H1 (cell line): ENCODE results near the gene PPFIA4. TPM values are rescaled to one million over a fixed set of nuclear protein-coding genes. Genes with fewer than 3 reads are reported as not detected.

Experiments used
- CTCF ChIA-PET: fragments of 300-600 bp; sonication (Branson Sonifier 250); formaldehyde crosslinking; loops from one replicate; lab custom pipeline; 2021; ENCODE audit not compliant: partially characterized antibody; lab: Charles Lee
- POLR2A ChIA-PET: fragments of 300-600 bp; sonication (Branson Sonifier 250); formaldehyde crosslinking; loops from one replicate; lab custom pipeline; 2021; ENCODE audit warnings: inconsistent platforms; ENCODE audit not compliant: partially characterized antibody; lab: Charles Lee
- DNase-seq, 2 experiments: peaks; one replicate each; pipeline versions ENCODE4 v3.0.0 to v3.0.0-alpha.2; 2010 to 2022; ENCODE audit warnings: low spot score in 2 of 2, low read depth in 1 of 2, mixed read lengths in 1 of 2
- FAIRE-seq: peaks from 2 replicates; lab custom pipeline; 2011; peaks lifted over from hg19 to GRCh38; lab: Jason Lieb, UNC
- H2AFZ ChIP-seq: 2 replicates; pipeline ENCODE4 v1.8.1; 2012; ENCODE audit warnings: low read length, inconsistent platforms
- H2AK5ac ChIP-seq: 2 replicates; pipeline ENCODE4 v1.6.1; 2013; ENCODE audit warnings: low read depth, low read length
- H2BK120ac ChIP-seq: replicated peaks from 2 replicates; pipeline ENCODE3; 2013; ENCODE audit warnings: low read depth, low read length, inconsistent platforms
- H2BK12ac ChIP-seq: 2 replicates; pipeline ENCODE4 v1.6.1; 2013; ENCODE audit warnings: low read depth, low read length
- H2BK15ac ChIP-seq: 2 replicates; pipeline ENCODE4 v1.6.1; 2013; ENCODE audit warnings: low read length
- H2BK20ac ChIP-seq: 2 replicates; pipeline ENCODE4 v1.6.1; 2013; ENCODE audit warnings: low read length
- H2BK5ac ChIP-seq: 2 replicates; pipeline ENCODE4 v1.6.1; 2013; ENCODE audit warnings: low read depth, low read length
- H3K14ac ChIP-seq: 2 replicates; pipeline ENCODE4 v1.6.1; 2013; ENCODE audit warnings: inconsistent platforms; ENCODE audit not compliant: insufficient read length
- H3K18ac ChIP-seq: 2 replicates; pipeline ENCODE4 v1.6.1; 2013; ENCODE audit warnings: low read length; ENCODE audit errors: extremely low read depth
- H3K23ac ChIP-seq: 2 replicates; pipeline ENCODE4 v1.6.1; 2013; ENCODE audit warnings: inconsistent platforms; ENCODE audit not compliant: insufficient read length
- H3K23me2 ChIP-seq: 2 replicates; pipeline ENCODE4 v1.6.1; 2013; ENCODE audit warnings: low read depth, low read length
- H3K27ac ChIP-seq: 2 replicates; pipeline ENCODE4 v1.6.1; 2011; ENCODE audit warnings: low read depth, low read length, inconsistent platforms
- H3K27me3 ChIP-seq, 4 experiments: replicated peaks in 1 of 4; 1 replicate in 1 of 4; 2 replicates in 3 of 4; pipeline versions ENCODE4 v1.6.1 to v1.8.1; 2011 to 2013; ENCODE audit warnings: low read length in 3 of 4, mild to moderate bottlenecking in 3 of 4, inconsistent platforms in 2 of 4, mixed read lengths in 2 of 4, moderate library complexity in 1 of 4; ENCODE audit not compliant: control insufficient read depth in 3 of 4, insufficient read depth in 3 of 4; ENCODE audit errors: extremely low read depth in 1 of 4
- H3K36me3 ChIP-seq, 4 experiments: 2 replicates each; pipeline versions ENCODE4 v1.6.1 to v1.8.1; 2011 to 2013; ENCODE audit warnings: mild to moderate bottlenecking in 4 of 4, low read length in 3 of 4, moderate library complexity in 2 of 4, control low read depth in 1 of 4, inconsistent platforms in 1 of 4; ENCODE audit not compliant: insufficient read depth in 4 of 4, control insufficient read depth in 2 of 4
- H3K4ac ChIP-seq: replicated peaks from 2 replicates; pipeline ENCODE3; 2013; ENCODE audit warnings: low read length, low read depth, mixed read lengths, inconsistent platforms; ENCODE audit not compliant: insufficient read length
- H3K4me1 ChIP-seq, 4 experiments: replicated peaks in 1 of 4; 1 replicate in 1 of 4; 2 replicates in 3 of 4; pipeline versions ENCODE4 v1.6.1 to v1.8.1; 2011 to 2013; ENCODE audit warnings: low read length in 3 of 4, inconsistent platforms in 2 of 4, mixed read lengths in 1 of 4; ENCODE audit not compliant: insufficient read depth in 4 of 4, control insufficient read depth in 3 of 4
- H3K4me2 ChIP-seq, 2 experiments: 2 replicates each; pipeline versions ENCODE4 v1.6.1 to v1.8.1; 2011 to 2013; ENCODE audit warnings: low read depth in 2 of 2, low read length in 2 of 2, control low read depth in 1 of 2, inconsistent platforms in 1 of 2, mild to moderate bottlenecking in 1 of 2; ENCODE audit not compliant: insufficient read depth in 1 of 2
- H3K4me3 ChIP-seq, 4 experiments: fragments of 200-600, 300-600 bp in 1 of 4; sonication (generic), shearing (Covaris generic), sonication (Bioruptor Twin) in 1 of 4; 2 replicates each; pipeline versions ENCODE4 v1.5.1 to v1.8.1; 2011 to 2016; ENCODE audit warnings: low read length in 4 of 4, low read depth in 3 of 4, control low read depth in 2 of 4, inconsistent platforms in 2 of 4, mild to moderate bottlenecking in 2 of 4, mixed read lengths in 1 of 4, moderate library complexity in 1 of 4; ENCODE audit not compliant: insufficient read depth in 2 of 4; ENCODE audit errors: extremely low read depth in 1 of 4
- H3K56ac ChIP-seq: replicated peaks from 2 replicates; pipeline ENCODE3; 2013; ENCODE audit warnings: low read depth, mild to moderate bottlenecking, mixed read lengths, low read length, inconsistent platforms; ENCODE audit not compliant: insufficient read length
- H3K79me1 ChIP-seq: 2 replicates; pipeline ENCODE4 v1.6.1; 2013; ENCODE audit warnings: low read depth, low read length, control low read depth
- H3K79me2 ChIP-seq, 2 experiments: 2 replicates each; pipeline versions ENCODE4 v1.6.1 to v1.8.1; 2012 to 2013; ENCODE audit warnings: low read length in 2 of 2, mild to moderate bottlenecking in 2 of 2, inconsistent platforms in 1 of 2; ENCODE audit not compliant: insufficient read depth in 2 of 2, control insufficient read depth in 1 of 2
- H3K9ac ChIP-seq, 4 experiments: replicated peaks in 1 of 4; 1 replicate in 1 of 4; 2 replicates in 3 of 4; pipeline versions ENCODE4 v1.6.1 to v1.8.1; 2011 to 2013; ENCODE audit warnings: low read depth in 3 of 4, low read length in 3 of 4, control low read depth in 2 of 4, mild to moderate bottlenecking in 2 of 4, moderate library complexity in 2 of 4, inconsistent platforms in 1 of 4; ENCODE audit errors: extremely low read depth in 1 of 4
- H3K9me3 ChIP-seq, 2 experiments: 2 replicates each; pipeline versions ENCODE4 v1.6.1 to v1.8.1; 2012 to 2013; ENCODE audit warnings: mild to moderate bottlenecking in 2 of 2, moderate library complexity in 2 of 2, control low read depth in 1 of 2, inconsistent platforms in 1 of 2, low read depth in 1 of 2, low read length in 1 of 2, mixed read lengths in 1 of 2; ENCODE audit not compliant: insufficient read depth in 2 of 2
- H4K20me1 ChIP-seq, 2 experiments: replicated peaks in 1 of 2; 2 replicates each; pipeline versions ENCODE3 to v1.8.1; 2011 to 2013; ENCODE audit warnings: inconsistent platforms in 2 of 2, low read length in 2 of 2, mild to moderate bottlenecking in 1 of 2; ENCODE audit not compliant: insufficient read depth in 2 of 2, control insufficient read depth in 1 of 2
- H4K5ac ChIP-seq: 2 replicates; pipeline ENCODE4 v1.6.1; 2013; ENCODE audit warnings: low read length, low read depth, mixed read lengths, inconsistent platforms; ENCODE audit not compliant: insufficient read length
- H4K8ac ChIP-seq: 2 replicates; pipeline ENCODE4 v1.8.0; 2013; ENCODE audit warnings: mild to moderate bottlenecking, moderate library complexity, low read length, inconsistent platforms; ENCODE audit not compliant: insufficient read depth; ENCODE audit errors: extremely low read depth
- H4K91ac ChIP-seq: replicated peaks from 2 replicates; pipeline ENCODE3; 2013; ENCODE audit warnings: low read length, mixed read lengths, inconsistent platforms; ENCODE audit not compliant: insufficient read length
- WGBS, 2 experiments: shearing (Covaris generic) in 1 of 2; methylation state at CpG; one replicate each; pipeline versions ENCODE4 v1.1.6 to v1.1.7; 2013 to 2015; ENCODE audit warnings: low lambda C conversion rate in 2 of 2, mixed read lengths in 2 of 2, inconsistent platforms in 1 of 2, low coverage in 1 of 2, missing lambda C conversion rate in 1 of 2; ENCODE audit not compliant: insufficient replicate concordance in 2 of 2, insufficient coverage in 1 of 2, insufficient read length in 1 of 2; ENCODE audit errors: extremely low coverage in 1 of 2, missing lambda C conversion rate in 1 of 2; 5-methylcytosine and 5-hydroxymethylcytosine counted together
- polyA plus RNA-seq, 7 experiments: library from polyadenylated mRNA; depleted of rRNA in 3 of 7; stranded (reverse) in 5 of 7; unstranded in 2 of 7; fragments of >200 nt in 5 of 7; fragments of 200-250 nt in 2 of 7; gene quantifications; 1 replicate in 5 of 7; 2 replicates in 1 of 7; 4 replicates in 1 of 7; pipeline versions ENCODE4 v1.2.1 to v1.2.3, GENCODE V29; 2011 to 2013; ENCODE audit warnings: missing spikeins in 2 of 7, mixed read lengths in 2 of 7
- total RNA-seq: library from RNA; stranded (reverse); fragmentation: NEBNext Ultra II Directional; extraction: Animal tissue kit (Norgen Biotek cat#: 25700); gene quantifications from 2 replicates; pipeline ENCODE4 v1.2.1, GENCODE V29; 2021

PPFIA4 gene
- total and polyA plus RNA-seq, 2 of the 8 experiments (the other 6 are each of a cell fraction or from before 2014, with no cell fraction given) = 9.0 to 9.9 TPM

GRCh38 chr1:203065191-203065590 lies 38.9 kb downstream of the PPFIA4 start:
- no peaks in the 10 kb centered on the region for H3K4me1 ChIP-seq
- CTCF ChIA-PET = interaction anchor here (1.4 to 49.7 kb wide), 7 partner anchors 12 to 202 kb away, joined by 6 to 1089 read pairs (median 35); partner anchors contain the start of genes ADORA1, MYOG and PPFIA4
- H3K36me3 ChIP-seq = 0 out of 8 replicates have a peak, but pooled peaks cover 0 to 3% (median 0%) of the 10 kb centered on the region in 4 experiments
- H3K79me1 ChIP-seq = no peaks in the 10 kb centered on the region
- H3K27me3 ChIP-seq = no peaks in the 10 kb centered on the region
- POLR2A ChIA-PET = interaction anchor here (0.8 kb wide), 1 partner anchor 12 kb away, joined by 3 read pairs; no protein-coding TSS in a partner anchor
- H3K27ac ChIP-seq = no peak overlapping the region
- H3K9me3 ChIP-seq = no peaks in the 10 kb centered on the region
- H2BK12ac ChIP-seq = no peak overlapping the region
- H3K23me2 ChIP-seq = no peaks in the 10 kb centered on the region
- no peak overlapping the region for H4K8ac ChIP-seq
- no peak overlapping the region for H2BK120ac ChIP-seq
- H3K79me2 ChIP-seq = no peaks in the 10 kb centered on the region
- no peak overlapping the region for H2BK15ac ChIP-seq
- H2BK20ac ChIP-seq = no peak overlapping the region
- no peak overlapping the region for H3K56ac ChIP-seq
- no peak overlapping the region for H3K18ac ChIP-seq
- H3K4ac ChIP-seq = no peak overlapping the region
- H4K20me1 ChIP-seq = no peaks in the 10 kb centered on the region
- no peak overlapping the region for H4K5ac ChIP-seq
- 81% methylated on average over 7 of the region's 7 CpGs; no CpG with 5 or more reads in 1 of the 2 experiments for WGBS, 2 experiments
- H3K9ac ChIP-seq = no peak overlapping the region
- no peak overlapping the region for H2AK5ac ChIP-seq
- DNase-seq (no peak), FAIRE-seq (no peak)
- H2AFZ ChIP-seq = no peak overlapping the region
- H3K4me2 ChIP-seq = no peak overlapping the region
- no peak overlapping the region for H3K14ac ChIP-seq
- no peak overlapping the region for H4K91ac ChIP-seq
- no peak overlapping the region for H2BK5ac ChIP-seq
- no peak overlapping the region for H3K4me3 ChIP-seq
- H3K23ac ChIP-seq = no peak overlapping the region
